Kasumi-1 (cell line): ENCODE results near the gene RAD54L2.
"Not testable (repeated sequence)": the region's sequence is repeated elsewhere in the genome, so short reads cannot be mapped to it uniquely, and the experiment has no call there.

Experiments
- DNase-seq, 2 experiments: peaks; one replicate each; lab custom pipeline; 2025; lab: John Stamatoyannopoulos, UW

RAD54L2 gene

GRCh38 chr3:51538459-51539290, at the start of gene RAD54L2:
Gene RAD54L2, plus strand, starts transcription at chr3:51538719. Its CDS starts 51,702 bp downstream, at chr3:51590421.
- peak; percentile 59 for DNase-seq

GRCh38 chr3:51498876-51499738, 39.4 kb upstream of the RAD54L2 start:
- peak; percentile 95 to 97 for DNase-seq

- no peak for DNase-seq
These were observed 37.8 kb upstream of the RAD54L2 start for GRCh38 chr3:51500632-51501131.

DNA sequence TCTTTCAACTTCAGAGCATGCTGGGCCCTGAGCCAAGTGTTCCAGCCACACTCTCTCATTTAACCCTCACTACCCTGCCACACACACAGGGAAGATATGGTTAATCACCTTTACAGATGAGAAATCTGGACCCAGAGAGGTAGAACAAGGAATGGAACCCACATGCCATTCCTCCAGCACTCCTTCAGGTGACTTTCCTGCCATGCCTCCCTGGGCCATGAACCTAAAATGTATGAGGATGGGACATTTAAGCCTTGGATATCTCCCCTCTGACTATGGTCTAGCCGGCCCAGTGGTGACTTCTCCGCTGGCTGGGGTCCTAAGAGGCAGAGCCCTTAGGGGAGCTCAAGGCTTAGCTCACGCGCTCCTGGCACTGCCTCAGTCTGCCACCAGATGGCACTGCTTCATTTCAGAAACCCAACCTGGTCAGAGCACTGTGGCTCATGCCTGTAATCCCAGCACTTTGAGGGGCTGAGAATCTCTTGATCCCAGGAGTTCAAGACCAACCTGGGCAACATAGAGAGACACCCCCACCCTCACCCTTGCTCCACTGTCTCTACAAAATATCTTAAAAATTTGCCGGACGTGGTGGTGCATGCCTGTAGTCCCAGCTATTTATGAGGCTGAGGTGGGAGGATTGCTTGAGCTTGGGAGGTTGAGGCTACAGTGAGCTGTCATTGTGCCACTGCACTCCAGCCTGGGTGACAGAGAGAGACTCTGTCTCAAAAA, 36.5 kb upstream of the RAD54L2 start:
- DNase-seq: peak; percentile 73 to 79

DNA sequence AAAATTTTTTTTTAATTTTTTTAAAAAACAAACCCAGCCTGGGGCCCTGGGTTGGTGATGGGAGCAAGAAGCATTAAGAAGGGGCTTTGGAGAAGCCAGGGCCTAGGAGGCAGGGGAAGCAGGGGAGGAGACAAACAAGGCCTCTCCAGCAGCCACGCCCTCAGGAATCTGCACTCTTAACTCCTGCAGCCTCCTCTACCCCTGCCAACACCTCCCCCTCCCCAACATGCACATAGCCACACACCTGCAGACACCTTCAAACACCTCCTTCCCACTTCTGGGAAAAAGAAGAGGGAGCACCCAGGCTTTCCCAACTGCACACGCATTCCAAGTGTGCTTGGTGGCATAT, 36.0 kb upstream of the RAD54L2 start:
- no peak for DNase-seq

GRCh38 chr3:51503007-51503406, 35.5 kb upstream of the RAD54L2 start:
- DNase-seq: no peak

- DNase-seq: no peak
These were observed 30.3 kb upstream of the RAD54L2 start for GRCh38 chr3:51508255-51508654.

DNA sequence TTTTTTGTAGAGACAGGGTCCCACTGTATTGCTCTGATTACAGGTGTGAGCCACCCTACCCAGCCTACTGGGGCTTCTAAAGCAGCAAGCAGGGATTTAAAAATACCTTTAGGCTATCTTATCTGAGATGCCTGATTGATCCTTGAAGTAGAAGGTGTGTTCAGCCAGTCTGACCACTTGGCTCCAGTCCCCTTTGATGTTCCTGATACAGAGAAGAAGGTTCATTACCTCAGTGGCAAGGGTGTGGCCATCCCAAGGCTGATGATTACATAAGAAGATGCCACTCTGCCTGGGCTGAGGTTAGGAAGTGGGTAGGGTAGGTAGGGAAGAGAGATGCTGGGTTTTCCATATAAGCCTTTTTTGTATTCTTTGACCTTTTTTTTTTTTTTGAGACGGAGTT, 27.5 kb upstream of the RAD54L2 start:
- no peak for DNase-seq

- no peak for DNase-seq
These were observed 24.3 kb upstream of the RAD54L2 start for GRCh38 chr3:51514210-51514609.

- DNase-seq: no peak
These were observed 18.7 kb upstream of the RAD54L2 start for GRCh38 chr3:51519848-51520247.

DNA sequence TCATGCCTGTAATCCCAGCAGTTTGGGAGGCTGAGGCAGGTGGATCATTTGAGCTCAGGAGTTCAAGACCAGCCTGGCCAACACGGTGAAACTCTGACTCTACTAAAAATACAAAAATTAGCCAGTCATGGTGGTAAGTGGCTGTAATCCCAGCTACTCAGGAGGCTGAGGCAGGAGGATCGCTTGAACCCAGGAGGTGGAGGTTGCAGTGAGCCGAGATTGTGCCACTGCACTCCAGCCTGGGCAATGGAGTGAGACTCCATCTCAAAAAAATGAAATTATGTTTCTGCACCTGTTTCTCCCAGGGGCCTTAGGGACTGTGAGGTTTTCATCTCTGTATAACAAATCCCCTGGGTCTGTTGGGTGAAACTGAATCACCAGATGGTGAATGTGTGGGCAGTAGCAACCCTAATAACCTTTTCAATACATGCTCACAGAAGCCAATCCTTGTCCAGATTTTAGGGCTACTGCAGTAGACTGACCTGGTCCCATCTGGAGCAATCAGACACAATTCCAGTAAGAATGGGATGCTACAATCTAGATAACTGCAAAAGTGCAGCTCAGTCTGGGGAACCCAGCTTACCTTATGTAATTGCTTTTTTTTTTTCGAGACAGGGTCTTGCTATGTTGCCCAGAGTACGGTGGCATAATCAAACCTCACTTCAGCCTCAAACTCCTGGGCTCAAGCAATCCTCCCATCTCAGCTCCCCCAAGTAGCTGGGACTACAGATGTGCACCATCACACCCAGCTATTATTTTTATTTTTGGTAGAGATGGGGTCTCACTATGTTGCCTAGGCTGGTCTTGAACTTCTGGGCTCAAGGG, 17.4 kb upstream of the RAD54L2 start:
- DNase-seq: not testable (repeated sequence)

DNA sequence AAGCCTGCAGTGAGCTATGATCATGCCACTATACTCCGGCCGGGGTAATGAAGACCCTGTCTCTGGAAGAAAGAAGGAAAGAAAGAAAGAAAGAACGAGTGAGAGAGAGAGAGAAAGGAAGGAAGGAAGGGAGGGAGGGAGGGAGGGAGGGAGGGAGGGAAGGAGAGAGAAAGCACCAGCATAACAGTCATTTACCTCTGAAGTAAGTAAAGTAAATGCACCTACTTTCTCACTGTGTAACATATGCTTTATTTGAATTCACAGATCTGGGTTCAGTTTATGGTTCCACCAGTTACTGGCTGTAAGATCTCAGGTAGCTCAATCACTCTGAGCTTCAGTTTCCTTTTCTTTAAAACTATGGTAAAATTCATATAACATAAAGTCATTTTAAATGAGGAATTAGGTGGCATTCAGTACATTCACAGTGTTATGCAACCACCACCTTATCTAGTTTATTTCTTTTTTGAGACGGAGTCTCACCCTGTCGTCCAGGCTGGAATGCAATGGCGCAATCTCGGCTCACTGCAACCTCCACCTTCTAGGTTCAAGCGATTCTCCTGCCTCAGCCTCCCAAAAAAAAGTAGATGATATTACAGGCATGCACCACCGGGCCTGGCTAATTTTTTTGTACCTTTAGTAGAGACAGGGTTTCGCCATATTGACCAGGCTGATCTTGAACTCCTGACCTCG, 16.1 kb upstream of the RAD54L2 start:
- DNase-seq: no peak

DNA sequence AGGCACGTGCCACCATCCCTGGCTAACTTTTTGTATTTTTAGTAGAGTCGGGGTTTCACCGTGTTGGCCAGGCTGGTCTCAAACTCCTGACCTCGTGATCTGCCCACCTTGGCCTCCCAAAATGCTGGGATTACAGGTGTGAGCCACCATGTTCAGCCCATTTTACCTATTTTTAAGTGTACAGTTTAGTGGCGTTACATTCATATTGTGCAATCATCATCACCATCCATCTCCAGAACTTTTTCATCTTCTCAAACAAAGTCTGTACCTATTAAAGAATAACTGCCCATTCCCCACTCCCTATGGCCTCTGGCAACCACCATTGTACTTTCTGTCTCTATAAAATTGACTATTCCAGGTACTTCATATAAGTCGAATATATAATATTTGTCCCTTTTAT, 13.6 kb upstream of the RAD54L2 start:
- DNase-seq: not testable (repeated sequence)

- DNase-seq: no peak
These were observed 8.0 kb upstream of the RAD54L2 start for GRCh38 chr3:51530485-51530884.

GRCh38 chr3:51535146-51536019, 3.1 kb upstream of the RAD54L2 start:
- DNase-seq: no peak

DNA sequence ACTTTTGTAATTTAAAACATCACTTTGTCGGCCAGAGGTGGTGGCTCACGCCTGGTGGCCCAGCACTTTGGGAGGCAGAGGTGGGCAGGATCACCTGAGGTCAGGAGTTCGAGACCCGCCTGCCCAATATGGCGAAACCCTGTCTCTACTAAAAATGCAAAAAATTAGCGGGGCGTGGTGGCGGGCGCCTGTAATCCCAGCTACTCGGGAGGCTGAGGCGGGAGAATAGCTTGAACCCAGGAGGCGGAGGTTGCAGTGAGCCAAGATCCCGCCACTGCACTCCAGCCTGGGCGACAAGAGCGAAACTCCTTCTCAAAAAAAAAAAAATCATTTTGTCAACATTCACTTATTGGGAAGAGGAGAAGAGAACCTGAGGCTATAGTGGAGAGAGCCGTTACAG, 888 bp upstream of the RAD54L2 start:
- DNase-seq: not testable (repeated sequence)

GRCh38 chr3:51538115-51538458, 432 bp upstream of the RAD54L2 start:
- DNase-seq: peak in 1 of 2 experiments; percentile 25

DNA sequence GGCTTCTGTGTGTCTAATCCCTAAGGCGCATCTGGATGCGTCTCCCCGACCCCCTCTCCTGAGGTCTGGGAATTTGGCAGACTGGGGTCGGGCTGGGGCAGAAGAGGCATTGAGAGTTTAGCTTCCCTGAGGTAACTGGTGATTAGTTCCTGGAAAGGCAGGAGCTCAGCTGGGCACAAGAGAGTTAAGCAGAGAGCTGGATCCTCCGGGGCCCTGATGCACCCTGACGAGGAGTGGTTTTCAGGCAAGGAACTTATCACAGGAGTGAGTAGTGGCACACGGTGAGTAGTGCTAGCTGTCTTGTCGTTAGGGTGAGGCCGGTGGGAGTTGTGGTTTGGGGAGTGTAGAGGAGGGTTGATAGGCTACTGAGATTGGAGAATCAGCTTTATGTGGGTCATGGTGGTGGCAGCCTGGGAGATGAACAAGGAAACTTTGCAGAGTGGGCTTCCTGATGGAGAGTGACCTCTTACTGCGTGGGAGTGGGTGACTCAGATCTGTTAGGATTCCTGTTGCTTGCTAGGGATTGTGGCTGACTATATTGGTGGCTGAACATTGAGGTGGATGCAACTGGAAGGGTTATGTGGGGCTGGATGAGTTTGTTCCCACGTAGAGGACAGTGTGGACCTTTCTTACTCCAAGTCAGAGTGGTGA, 897 bp downstream of the RAD54L2 start:
- DNase-seq: peak; percentile 23 to 27

DNA sequence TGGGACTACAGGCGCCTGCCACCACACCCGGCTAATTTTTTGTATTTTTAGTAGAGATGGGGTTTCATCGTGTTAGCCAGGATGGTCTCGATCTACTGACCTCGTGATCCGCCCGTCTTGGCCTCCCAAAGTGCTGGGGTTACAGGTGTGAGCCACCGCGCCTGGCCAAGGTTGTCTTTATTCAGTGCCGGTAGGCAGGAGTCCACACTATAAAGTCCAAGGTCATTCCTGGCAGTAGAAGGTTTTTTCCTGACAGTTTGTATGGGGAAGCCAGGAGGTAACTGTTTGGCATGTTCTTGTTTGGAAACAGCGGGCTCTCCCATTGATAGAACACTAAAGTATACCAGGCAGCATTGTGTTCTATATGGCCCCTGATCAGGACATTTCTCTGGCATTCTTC, 4.1 kb downstream of the RAD54L2 start:
- not testable (repeated sequence) for DNase-seq
